ENCODE measurements around the gene STK32C.
"Not testable (repeated sequence)": the region's sequence is repeated elsewhere in the genome, so short reads cannot be mapped to it uniquely, and the experiment has no call there.

The STK32C gene

GRCh38 chr10:132169766-132170560 is 137.8 kb downstream of the STK32C start:
- no peak for DNase-seq (ENCODE audit: low read depth, low spot score)

DNA sequence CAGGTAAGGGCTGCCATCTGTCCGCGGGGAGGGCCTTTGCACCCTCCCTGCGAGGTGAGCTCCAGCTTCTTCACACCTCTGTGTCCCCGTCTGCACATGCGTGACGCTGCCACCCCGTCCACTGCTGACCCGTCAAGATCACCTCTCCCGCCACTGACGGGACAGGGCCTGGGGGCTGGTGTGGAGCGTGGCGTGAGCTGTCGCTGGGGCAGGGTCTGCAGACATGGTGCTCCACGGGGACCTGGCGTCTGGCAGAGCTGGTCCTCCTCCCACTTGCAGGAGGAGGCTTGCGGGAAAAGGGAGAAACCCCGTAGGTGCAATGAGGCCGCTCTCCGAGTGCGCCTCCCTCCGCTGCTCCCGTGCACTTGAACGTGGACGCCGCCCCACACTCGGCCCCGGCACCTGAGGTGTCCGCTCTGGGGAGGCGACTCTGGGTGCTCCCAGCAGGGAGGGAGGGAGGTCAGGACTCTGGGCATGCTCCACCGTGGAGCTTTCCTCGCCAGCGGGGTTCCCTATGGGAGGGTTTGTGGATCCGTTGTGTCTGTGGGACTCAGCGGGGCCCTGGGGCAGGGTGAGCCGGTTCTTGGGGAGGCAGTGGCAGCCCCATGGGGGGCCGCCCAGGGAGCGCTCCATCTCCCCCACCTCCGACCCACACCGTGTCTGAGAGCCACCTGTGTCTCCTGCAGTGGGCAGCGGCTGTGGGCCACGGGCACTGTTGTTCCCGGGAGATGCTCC is 138.6 kb downstream of the STK32C start:
- no peak for DNase-seq (ENCODE audit: low read depth, low spot score)

DNA sequence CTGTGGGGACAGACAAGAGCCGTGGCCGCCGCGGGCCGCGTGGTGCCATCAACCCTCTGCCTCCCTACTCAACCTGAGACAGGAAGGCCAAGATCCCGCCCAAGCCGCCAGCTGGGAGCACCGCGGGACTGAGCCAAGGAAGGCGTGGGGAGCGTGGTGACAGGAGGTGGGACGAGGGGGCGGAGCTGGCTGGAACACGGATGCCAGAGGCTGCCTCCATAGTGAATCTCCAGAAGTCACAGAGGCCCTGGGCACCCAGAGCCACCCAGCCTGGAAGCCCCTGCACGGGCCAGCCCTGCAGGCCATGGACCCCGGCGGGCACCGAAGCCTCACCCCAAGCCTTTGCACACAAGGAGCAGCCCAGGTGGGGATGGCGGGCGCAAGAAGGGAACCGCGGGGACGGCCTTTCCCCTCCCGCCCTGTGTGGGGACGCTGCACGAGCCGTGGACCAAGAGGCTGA is 139.1 kb downstream of the STK32C start:
- DNase-seq (ENCODE audit: low read depth, low spot score) = no peak

DNA sequence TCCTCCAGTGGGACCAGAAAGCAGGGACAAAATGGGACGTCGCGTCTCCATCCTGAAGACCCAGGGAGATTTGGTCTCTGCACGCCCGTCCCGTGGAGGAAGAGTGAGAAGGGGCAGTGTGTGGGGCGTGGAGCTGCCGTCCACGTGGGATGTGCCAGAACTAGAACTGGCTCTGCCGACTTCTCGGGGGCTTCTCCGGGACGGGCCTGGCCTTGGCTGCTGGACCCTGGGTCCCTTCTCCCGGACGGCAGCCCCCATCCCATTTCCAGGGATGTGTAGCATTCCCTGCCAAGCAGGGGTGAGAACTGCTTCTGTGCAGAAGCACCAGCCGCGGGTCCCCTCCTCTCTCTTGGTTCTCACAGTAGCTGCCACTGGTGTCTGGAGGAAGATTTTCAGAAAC is 139.8 kb downstream of the STK32C start:
- no peak for DNase-seq (ENCODE audit: low read depth, low spot score)

- no peak for DNase-seq (ENCODE audit: low read depth, low spot score)
Observed at GRCh38 chr10:132167041-132167674, 140.6 kb downstream of the STK32C start.

DNA sequence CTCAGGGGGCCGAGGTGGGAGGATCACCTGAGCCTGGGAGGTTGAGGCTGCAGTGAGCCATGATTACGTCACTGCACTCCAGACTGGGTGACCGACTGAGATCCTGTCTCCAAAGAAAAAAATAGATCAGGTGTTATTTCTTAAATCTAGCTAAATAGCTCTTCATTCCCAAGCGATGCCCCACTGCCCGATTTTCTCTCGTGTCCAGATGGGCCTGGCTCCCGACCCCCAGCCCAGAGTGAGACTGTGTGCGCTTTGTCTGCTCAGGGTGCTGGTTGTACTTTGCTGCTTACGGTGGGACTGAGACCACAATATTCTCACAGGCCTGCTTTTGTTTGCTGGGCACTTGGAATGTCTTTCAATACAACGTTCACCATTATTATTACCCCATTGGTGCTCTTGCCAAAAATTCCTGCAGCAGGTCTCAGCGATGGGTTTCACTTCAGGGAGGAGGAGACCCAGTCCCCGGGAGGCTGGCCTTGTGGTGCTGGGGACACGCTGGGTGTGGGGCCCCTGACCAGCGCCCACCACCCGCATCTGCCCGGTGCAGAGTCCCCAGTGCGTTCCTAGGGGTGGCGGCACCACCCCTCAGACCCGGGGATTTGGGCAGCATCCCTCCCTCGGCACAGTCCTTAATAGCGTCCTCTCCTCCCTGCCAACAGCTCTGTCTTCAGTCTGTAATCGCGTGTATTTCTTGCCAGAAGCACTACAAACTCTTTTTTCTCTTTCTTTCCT is 141.4 kb downstream of the STK32C start:
- DNase-seq (ENCODE audit: low read depth, low spot score) = no peak

GRCh38 chr10:132165416-132165980 is 142.3 kb downstream of the STK32C start:
- no peak for DNase-seq (ENCODE audit: low read depth, low spot score)

GRCh38 chr10:132164761-132165278 is 142.9 kb downstream of the STK32C start:
- no peak for DNase-seq (ENCODE audit: low read depth, low spot score)

GRCh38 chr10:132163826-132164515 is 143.8 kb downstream of the STK32C start:
- DNase-seq (ENCODE audit: low read depth, low spot score) = no peak

GRCh38 chr10:132163278-132163765 is 144.4 kb downstream of the STK32C start:
- no peak for DNase-seq (ENCODE audit: low read depth, low spot score)

GRCh38 chr10:132162590-132163277 is 145.0 kb downstream of the STK32C start:
- DNase-seq (ENCODE audit: low read depth, low spot score) = no peak

DNA sequence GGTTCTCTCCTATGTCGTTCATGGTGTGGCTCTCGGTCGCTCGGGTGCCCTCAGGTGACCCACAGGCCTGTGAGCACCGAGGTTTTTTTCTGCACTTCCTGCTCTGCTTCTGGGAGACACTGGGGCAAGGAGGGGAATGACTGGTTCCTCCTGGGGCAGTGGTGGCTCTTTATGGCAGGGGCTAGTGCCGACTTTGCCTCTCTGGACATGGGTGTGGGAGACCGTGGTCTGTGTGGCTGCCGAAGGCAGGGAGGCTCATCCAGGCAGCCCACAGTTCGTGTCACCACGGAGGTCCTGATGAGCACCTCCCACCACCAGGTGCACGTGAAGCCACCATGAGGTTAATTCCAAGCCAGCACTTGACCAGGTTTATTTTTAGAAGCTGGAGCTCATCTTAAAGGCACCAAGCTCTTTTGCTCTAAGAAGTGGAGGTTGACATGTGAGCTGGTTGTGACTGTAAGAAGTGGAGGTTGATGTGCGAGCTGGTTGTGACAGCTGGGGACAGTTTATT is 145.7 kb downstream of the STK32C start:
- DNase-seq (ENCODE audit: low read depth, low spot score) = no peak

- not testable (repeated sequence) for DNase-seq (ENCODE audit: low read depth, low spot score)
Observed at GRCh38 chr10:132160834-132161622, 146.7 kb downstream of the STK32C start.

DNA sequence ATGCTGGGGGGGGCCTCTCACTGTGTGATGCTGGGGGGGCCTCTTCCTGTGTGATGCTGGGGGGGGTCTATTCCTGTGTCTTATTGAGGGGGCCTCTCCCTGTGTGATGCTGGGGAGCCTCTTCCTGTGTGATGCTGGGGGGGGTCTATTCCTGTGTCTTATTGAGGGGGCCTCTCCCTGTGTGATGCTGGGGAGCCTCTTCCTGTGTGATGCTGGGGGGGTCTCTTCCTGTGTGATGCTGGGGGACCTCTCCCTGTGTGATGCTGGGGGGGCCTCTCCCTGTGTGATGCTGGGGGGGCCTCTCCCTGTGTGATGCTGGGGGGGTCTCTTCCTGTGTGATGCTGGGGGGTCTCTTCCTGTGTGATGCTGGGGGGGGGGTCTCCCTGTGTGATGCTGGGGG is 147.5 kb downstream of the STK32C start:
- not testable (repeated sequence) for DNase-seq (ENCODE audit: low read depth, low spot score)

- DNase-seq (ENCODE audit: low read depth, low spot score) = not testable (repeated sequence)
Observed at GRCh38 chr10:132159302-132160230, 148.2 kb downstream of the STK32C start.

DNA sequence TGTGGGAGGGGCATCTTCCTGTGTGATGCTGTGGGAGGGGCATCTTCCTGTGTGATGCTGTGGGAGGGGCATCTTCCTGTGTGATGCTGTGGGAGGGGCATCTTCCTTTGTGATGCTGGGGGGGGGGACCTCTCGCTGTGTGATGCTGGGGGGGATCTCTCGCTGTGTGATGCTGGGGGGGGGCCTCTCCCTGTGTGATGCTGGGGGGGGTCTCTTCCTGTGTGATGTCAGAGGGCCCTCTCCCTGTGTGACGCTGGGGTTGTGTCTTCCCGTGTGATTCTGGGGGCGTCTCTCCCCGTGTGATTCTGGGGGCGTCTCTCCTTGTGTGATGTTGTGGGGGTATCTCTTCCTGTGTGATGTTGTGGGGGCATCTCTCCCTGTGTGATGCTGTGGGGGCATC is 148.9 kb downstream of the STK32C start:
- DNase-seq (ENCODE audit: low read depth, low spot score) = no peak

DNA sequence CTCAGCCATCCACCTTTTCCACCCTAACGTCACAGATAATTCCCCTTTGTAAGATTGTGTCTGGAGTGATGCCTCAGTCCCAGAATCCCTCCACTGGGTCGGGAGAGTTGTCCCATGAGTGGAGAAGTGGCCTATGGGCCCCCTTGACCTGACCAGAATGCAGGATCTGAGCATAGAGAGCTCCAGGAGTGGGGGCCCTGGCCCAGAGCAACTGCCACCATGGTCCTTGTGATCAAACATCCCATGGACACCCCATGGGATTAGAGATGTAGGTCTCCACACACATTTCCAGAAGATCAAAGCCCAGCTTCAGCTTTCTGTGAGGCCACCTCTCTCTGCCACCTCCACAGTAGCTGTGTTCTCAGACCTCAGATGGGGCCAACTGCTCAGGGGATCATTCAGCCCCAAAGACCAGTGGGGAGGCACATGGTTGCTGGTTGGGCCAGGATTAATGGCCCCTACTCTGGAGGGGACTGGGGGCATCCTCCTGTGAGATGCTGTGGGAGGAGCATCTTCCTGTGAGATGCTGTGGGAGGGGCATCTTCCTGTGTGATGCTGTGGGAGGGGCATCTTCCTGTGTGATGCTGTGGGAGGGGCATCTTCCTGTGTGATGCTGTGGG is 149.5 kb downstream of the STK32C start:
- DNase-seq (ENCODE audit: low read depth, low spot score) = no peak
